ENCODE measurements around the gene AMER2.

DNA sequence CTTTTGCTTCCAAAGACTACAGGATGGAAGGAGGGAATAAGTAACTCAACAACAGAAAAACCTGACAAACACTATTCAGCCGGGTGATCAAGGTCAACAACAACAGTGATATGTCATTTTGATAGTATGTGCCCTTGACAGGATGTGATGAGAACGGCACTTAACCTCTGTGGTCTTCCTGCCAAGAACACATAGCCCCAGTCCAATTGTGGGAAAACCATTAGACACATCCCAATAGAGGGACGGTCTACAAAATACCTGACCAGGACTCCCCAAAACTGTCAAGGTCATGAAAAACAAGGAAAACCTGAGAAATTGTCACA lies 43.1 kb upstream of the AMER2 start:
- TF ChIP-seq, protein P1, sequence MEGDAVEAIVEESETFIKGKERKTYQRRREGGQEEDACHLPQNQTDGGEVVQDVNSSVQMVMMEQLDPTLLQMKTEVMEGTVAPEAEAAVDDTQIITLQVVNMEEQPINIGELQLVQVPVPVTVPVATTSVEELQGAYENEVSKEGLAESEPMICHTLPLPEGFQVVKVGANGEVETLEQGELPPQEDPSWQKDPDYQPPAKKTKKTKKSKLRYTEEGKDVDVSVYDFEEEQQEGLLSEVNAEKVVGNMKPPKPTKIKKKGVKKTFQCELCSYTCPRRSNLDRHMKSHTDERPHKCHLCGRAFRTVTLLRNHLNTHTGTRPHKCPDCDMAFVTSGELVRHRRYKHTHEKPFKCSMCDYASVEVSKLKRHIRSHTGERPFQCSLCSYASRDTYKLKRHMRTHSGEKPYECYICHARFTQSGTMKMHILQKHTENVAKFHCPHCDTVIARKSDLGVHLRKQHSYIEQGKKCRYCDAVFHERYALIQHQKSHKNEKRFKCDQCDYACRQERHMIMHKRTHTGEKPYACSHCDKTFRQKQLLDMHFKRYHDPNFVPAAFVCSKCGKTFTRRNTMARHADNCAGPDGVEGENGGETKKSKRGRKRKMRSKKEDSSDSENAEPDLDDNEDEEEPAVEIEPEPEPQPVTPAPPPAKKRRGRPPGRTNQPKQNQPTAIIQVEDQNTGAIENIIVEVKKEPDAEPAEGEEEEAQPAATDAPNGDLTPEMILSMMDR (IDR thresholded peaks at IDR 0.05): no peak
- TF ChIP-seq POLR2A (IDR thresholded peaks at IDR 0.05): no peak

All from esophagus squamous epithelium (tissue), 4 donors.